CD8-positive, alpha-beta memory T cell (primary cell): Measurements from ENCODE around the gene ADPRM. TPM values are rescaled to one million over a fixed set of nuclear protein-coding genes. Genes with fewer than 3 reads are reported as not detected.

Experiments used
- polyA plus RNA-seq: library from polyadenylated mRNA; unstranded; fragments of 300-500 nt; fragmentation: Illumina TruSeq; gene quantifications from one replicate; pipeline ENCODE4 v1.2.3, GENCODE V29; 2021
- total RNA-seq, 2 experiments: library from RNA; stranded (reverse); gene quantifications; one replicate each; pipeline ENCODE4 v1.2.3, GENCODE V29; 2021

The ADPRM gene
- total and polyA plus RNA-seq, 3 experiments from 2014 or later, result 9.8 to 27.3 (median 10.0) TPM

Other genes starting within 250 kb of the ADPRM start
- not detected for gene MYH4, start 228.0 kb upstream of the ADPRM start, total RNA-seq
- gene MYH4, start 228.0 kb upstream of the ADPRM start, polyA plus RNA-seq, result not detected
- not detected for gene MYH1, start 179.1 kb upstream of the ADPRM start, total RNA-seq
- not detected for gene MYH1, start 179.1 kb upstream of the ADPRM start, polyA plus RNA-seq
- not detected for gene MYH2, start 147.9 kb upstream of the ADPRM start, total RNA-seq
- not detected for gene MYH2, start 147.9 kb upstream of the ADPRM start, polyA plus RNA-seq
- 1 to 10 TPM; 2.6 to 3.5 TPM for gene MYH3, start 40.3 kb upstream of the ADPRM start, total RNA-seq
- not detected for gene MYH3, start 40.3 kb upstream of the ADPRM start, polyA plus RNA-seq
- 10 to 100 TPM; 45.5 to 46.9 TPM for gene SCO1, start 61 bp upstream of the ADPRM start, total RNA-seq
- 15.9 TPM for gene SCO1, start 61 bp upstream of the ADPRM start, polyA plus RNA-seq
- 1 to 10 TPM in 1 of 2 experiments, under 1 TPM in 1; 0.55 to 1.1 TPM for gene TMEM220, start 32.4 kb downstream of the ADPRM start, total RNA-seq
- gene TMEM220, start 32.4 kb downstream of the ADPRM start, polyA plus RNA-seq, result 1.4 TPM
- not detected for gene TMEM238L, start 106.5 kb downstream of the ADPRM start, total RNA-seq
- not detected for gene TMEM238L, start 106.5 kb downstream of the ADPRM start, polyA plus RNA-seq
- gene PIRT, start 140.5 kb downstream of the ADPRM start, total RNA-seq, result not detected
- not detected for gene PIRT, start 140.5 kb downstream of the ADPRM start, polyA plus RNA-seq